DOHH2 (cell line): ENCODE results near the gene OR2S2.

ENCODE experiments used
- CTCF ChIP-seq: fragments of 200-600 bp; sonication (generic); IDR thresholded peaks from one replicate; pipeline ENCODE4 v1.5.1; 2014; ENCODE audit warnings: antibody characterized with exemption, mild to moderate bottlenecking, low read depth, low read length; ENCODE audit not compliant: poor library complexity, severe bottlenecking
- EZH2phosphoT487 ChIP-seq: fragments of 200-600 bp; sonication (generic); IDR thresholded peaks from 2 replicates; pipeline ENCODE4 v1.6.1; 2017; ENCODE audit warnings: borderline replicate concordance, mild to moderate bottlenecking, antibody characterized with exemption, low read length, moderate library complexity, mixed read lengths

- TF ChIP-seq CTCF (no peak), EZH2phosphoT487 (no peak)
Measured at GRCh38 chr9:35962126-35962906, 4.4 kb upstream of the OR2S2 start.
